HG03521 (cell line): Measurements from ENCODE around the gene PEX26.
"Not testable (repeated sequence)": the region's sequence is repeated elsewhere in the genome, so short reads cannot be mapped to it uniquely, and the experiment has no call there.

Source experiments
- ATAC-seq: cut with Tn5 transposase; IDR thresholded peaks from one replicate; pipeline ENCODE4 v1.9.1; 2021; ENCODE audit warnings: mild to moderate bottlenecking, moderate library complexity; ENCODE audit not compliant: unreplicated experiment

Gene PEX26

GRCh38 chr22:18070556-18071306, 7.1 kb upstream of the PEX26 start:
- ATAC-seq = no peak

GRCh38 chr22:18071307-18071967, 6.4 kb upstream of the PEX26 start:
- not testable (repeated sequence) for ATAC-seq

GRCh38 chr22:18071968-18072310, 5.9 kb upstream of the PEX26 start:
- no peak for ATAC-seq

GRCh38 chr22:18073467-18073866, 4.3 kb upstream of the PEX26 start:
- no peak for ATAC-seq

- not testable (repeated sequence) for ATAC-seq
Measured at GRCh38 chr22:18073927-18074326, 3.9 kb upstream of the PEX26 start.

GRCh38 chr22:18075101-18075719, 2.6 kb upstream of the PEX26 start:
- ATAC-seq = no peak

- no peak for ATAC-seq
Measured at GRCh38 chr22:18075720-18076497, 1.9 kb upstream of the PEX26 start.

- ATAC-seq = no peak
Measured at GRCh38 chr22:18077087-18077638, 627 bp upstream of the PEX26 start.

GRCh38 chr22:18078329-18079041, 695 bp downstream of the PEX26 start:
- peak; percentile 6 for ATAC-seq

GRCh38 chr22:18079706-18080233, 2.0 kb downstream of the PEX26 start:
- ATAC-seq = no peak

- no peak for ATAC-seq
Measured at GRCh38 chr22:18081416-18081815, 3.6 kb downstream of the PEX26 start.

- no peak for ATAC-seq
Measured at GRCh38 chr22:18082467-18082866, 4.7 kb downstream of the PEX26 start.

- no peak for ATAC-seq
Measured at GRCh38 chr22:18083406-18083805, 5.6 kb downstream of the PEX26 start.

- no peak for ATAC-seq
Measured at GRCh38 chr22:18085188-18085587, 7.4 kb downstream of the PEX26 start.

- no peak for ATAC-seq
Measured at GRCh38 chr22:18087350-18087855, 9.6 kb downstream of the PEX26 start.

GRCh38 chr22:18088825-18089568, 11.2 kb downstream of the PEX26 start:
- ATAC-seq = no peak

GRCh38 chr22:18090286-18090685, 12.5 kb downstream of the PEX26 start:
- no peak for ATAC-seq

GRCh38 chr22:18091478-18091877, 13.7 kb downstream of the PEX26 start:
- no peak for ATAC-seq

- no peak for ATAC-seq
Measured at GRCh38 chr22:18091916-18092526, 14.2 kb downstream of the PEX26 start.
